ENCODE data around the gene MLLT10. TPM values are rescaled to one million over a fixed set of nuclear protein-coding genes. Genes with fewer than 3 reads are reported as not detected.
A peak's percentile ranks its signal among the peaks of the same experiment; 100 is the strongest.

Gene MLLT10
- total and polyA plus RNA-seq, 2 experiments from 2014 or later: 16.8 to 34.9 TPM

GRCh38 chr10:21512573-21513404 lies 21.2 kb upstream of the MLLT10 start:
- Histone ChIP-seq H3K4me1 (ENCODE audit: insufficient read depth) (peaks cover 50% of the 10 kb centered on the region), H3K27ac (peak overlapping the region; percentile 72), H3K9me3 (ENCODE audit: low read depth) (no peaks in the 10 kb centered on the region), H2AFZ (no peak overlapping the region), H4K20me1 (ENCODE audit: insufficient read depth, poor library complexity, severe bottlenecking) (no peaks in the 10 kb centered on the region), H3K9me2 (replicated peaks; ENCODE audit: insufficient read depth) (no peaks in the 10 kb centered on the region), H3K4me2 (peak overlapping the region; percentile 87), H3K36me3 (replicated peaks; ENCODE audit: insufficient read depth, low read depth) (no peaks in the 10 kb centered on the region), H3K79me2 (peaks cover 69% of the 10 kb centered on the region), H3K4me3 (no peak overlapping the region), H3K27me3 (peaks cover 27% of the 10 kb centered on the region)
- DNase-seq (ENCODE audit: low spot score): no peak
- 65% methylated on average over 2 of the region's 2 CpGs for WGBS (ENCODE audit: low lambda C conversion rate, missing lambda C conversion rate)
- TF ChIP-seq EZH2 (IDR thresholded peaks at IDR 0.05; ENCODE audit: borderline replicate concordance) (no peak), EZH2phosphoT487 (IDR thresholded peaks at IDR 0.05; ENCODE audit: low read depth, severe bottlenecking, unreplicated experiment) (no peak)
- TF ChIP-seq, protein P1, sequence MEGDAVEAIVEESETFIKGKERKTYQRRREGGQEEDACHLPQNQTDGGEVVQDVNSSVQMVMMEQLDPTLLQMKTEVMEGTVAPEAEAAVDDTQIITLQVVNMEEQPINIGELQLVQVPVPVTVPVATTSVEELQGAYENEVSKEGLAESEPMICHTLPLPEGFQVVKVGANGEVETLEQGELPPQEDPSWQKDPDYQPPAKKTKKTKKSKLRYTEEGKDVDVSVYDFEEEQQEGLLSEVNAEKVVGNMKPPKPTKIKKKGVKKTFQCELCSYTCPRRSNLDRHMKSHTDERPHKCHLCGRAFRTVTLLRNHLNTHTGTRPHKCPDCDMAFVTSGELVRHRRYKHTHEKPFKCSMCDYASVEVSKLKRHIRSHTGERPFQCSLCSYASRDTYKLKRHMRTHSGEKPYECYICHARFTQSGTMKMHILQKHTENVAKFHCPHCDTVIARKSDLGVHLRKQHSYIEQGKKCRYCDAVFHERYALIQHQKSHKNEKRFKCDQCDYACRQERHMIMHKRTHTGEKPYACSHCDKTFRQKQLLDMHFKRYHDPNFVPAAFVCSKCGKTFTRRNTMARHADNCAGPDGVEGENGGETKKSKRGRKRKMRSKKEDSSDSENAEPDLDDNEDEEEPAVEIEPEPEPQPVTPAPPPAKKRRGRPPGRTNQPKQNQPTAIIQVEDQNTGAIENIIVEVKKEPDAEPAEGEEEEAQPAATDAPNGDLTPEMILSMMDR (IDR thresholded peaks at IDR 0.05; ENCODE audit: poor library complexity): no peak

DNA sequence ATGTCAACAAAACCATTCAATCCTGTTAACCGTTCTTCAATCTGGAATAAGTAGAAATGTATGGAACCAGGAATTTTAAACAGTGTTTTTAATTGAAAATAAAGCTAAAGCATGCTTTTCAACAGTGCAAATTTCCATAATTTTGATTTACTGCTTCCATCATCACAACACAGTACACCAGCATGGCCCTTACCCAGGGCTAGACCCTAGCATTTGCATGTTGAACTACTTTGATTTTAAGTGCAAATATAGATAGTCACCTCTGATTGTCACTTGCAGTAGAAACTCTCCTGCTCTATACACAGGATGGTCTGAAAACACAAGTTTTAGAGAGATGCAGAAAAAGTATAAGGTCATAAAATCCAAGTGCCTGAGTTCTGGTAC lies 20.6 kb upstream of the MLLT10 start:
- TF ChIP-seq EZH2 (IDR thresholded peaks at IDR 0.05; ENCODE audit: borderline replicate concordance) (no peak), EZH2phosphoT487 (IDR thresholded peaks at IDR 0.05; ENCODE audit: low read depth, severe bottlenecking, unreplicated experiment) (no peak)
- TF ChIP-seq, protein P1 (IDR thresholded peaks at IDR 0.05; ENCODE audit: poor library complexity): no peak
- Histone ChIP-seq H3K4me2 (peak overlapping the region; percentile 87), H3K4me3 (no peak overlapping the region), H3K9me2 (replicated peaks; ENCODE audit: insufficient read depth) (no peaks in the 10 kb centered on the region), H3K27ac (no peak overlapping the region), H3K79me2 (peaks cover 72% of the 10 kb centered on the region), H2AFZ (no peak overlapping the region), H3K9me3 (ENCODE audit: low read depth) (no peaks in the 10 kb centered on the region), H3K27me3 (peaks cover 32% of the 10 kb centered on the region), H3K36me3 (replicated peaks; ENCODE audit: insufficient read depth, low read depth) (no peaks in the 10 kb centered on the region), H4K20me1 (ENCODE audit: insufficient read depth, poor library complexity, severe bottlenecking) (no peaks in the 10 kb centered on the region), H3K4me1 (ENCODE audit: insufficient read depth) (peaks cover 50% of the 10 kb centered on the region)
- WGBS (ENCODE audit: low lambda C conversion rate, missing lambda C conversion rate): 57% methylated on average over 1 of the region's 1 CpG
- no peak for DNase-seq (ENCODE audit: low spot score)

DNA sequence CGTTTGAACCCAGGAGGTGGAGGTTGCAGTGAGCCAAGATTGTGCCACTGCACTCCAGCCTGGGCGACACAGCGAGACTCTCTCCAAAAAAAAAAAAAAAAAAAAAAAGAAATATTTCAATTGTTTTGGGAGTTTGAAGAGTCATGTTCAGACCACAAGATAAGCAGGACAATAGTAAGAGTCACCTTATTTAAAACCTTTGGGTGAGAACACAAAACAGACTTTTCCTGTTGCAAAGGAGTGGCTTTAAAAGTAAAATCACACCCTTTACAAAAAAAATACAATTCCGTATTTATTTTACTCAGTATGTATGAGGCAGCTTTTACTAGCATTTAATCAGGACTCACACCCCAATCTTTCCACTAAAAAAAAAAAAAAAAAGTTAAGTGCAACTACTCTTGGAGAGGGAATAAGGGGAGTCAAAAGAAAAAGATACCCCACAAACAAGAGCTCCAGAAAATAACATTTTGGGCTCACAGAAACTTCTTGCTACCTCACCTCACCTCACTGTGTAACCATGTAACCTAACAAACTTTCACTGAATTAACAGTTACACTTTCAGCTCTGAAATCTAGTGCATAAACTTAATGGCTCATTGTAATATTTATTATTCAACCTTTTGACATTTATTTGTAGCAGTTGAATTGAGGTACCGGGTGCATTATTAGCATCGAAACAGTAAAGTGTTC lies 19.8 kb upstream of the MLLT10 start:
- H3K27me3 ChIP-seq: peaks cover 37% of the 10 kb centered on the region
- H3K4me2 ChIP-seq: peak overlapping the region; percentile 87
- peak overlapping the region; percentile 81 for H3K27ac ChIP-seq
- peak overlapping the region; percentile 47 for H2AFZ ChIP-seq
- H3K79me2 ChIP-seq: peaks cover 75% of the 10 kb centered on the region
- peak overlapping the region; percentile 57 for H3K4me3 ChIP-seq
- DNase-seq (ENCODE audit: low spot score): no peak
- H3K4me1 ChIP-seq (ENCODE audit: insufficient read depth): peaks cover 50% of the 10 kb centered on the region
- no peaks in the 10 kb centered on the region for H3K9me2 ChIP-seq (replicated peaks; ENCODE audit: insufficient read depth)
- H3K36me3 ChIP-seq (replicated peaks; ENCODE audit: insufficient read depth, low read depth): no peaks in the 10 kb centered on the region
- 40% methylated on average over 6 of the region's 6 CpGs for WGBS (ENCODE audit: low lambda C conversion rate, missing lambda C conversion rate)
- no peaks in the 10 kb centered on the region for H3K9me3 ChIP-seq (ENCODE audit: low read depth)
- TF ChIP-seq, protein P1 (IDR thresholded peaks at IDR 0.05; ENCODE audit: poor library complexity): no peak
- no peak for TF ChIP-seq EZH2phosphoT487 (IDR thresholded peaks at IDR 0.05; ENCODE audit: low read depth, severe bottlenecking, unreplicated experiment)
- no peak for TF ChIP-seq EZH2 (IDR thresholded peaks at IDR 0.05; ENCODE audit: borderline replicate concordance)
- no peaks in the 10 kb centered on the region for H4K20me1 ChIP-seq (ENCODE audit: insufficient read depth, poor library complexity, severe bottlenecking)

Data from hepatocyte (in vitro differentiated cells).